Renal pelvis (tissue), 4 donors: ENCODE data around the gene ING5. TPM values are rescaled to one million over a fixed set of nuclear protein-coding genes. Genes with fewer than 3 reads are reported as not detected.
"Not testable (repeated sequence)": the region's sequence is repeated elsewhere in the genome, so short reads cannot be mapped to it uniquely, and the experiment has no call there.

Experiments
- DNase-seq: peaks from one replicate; pipeline ENCODE4 v3.0.0-alpha.2; 2013
- polyA plus RNA-seq, 3 donors: library from polyadenylated mRNA; unstranded; fragments of 120-200 nt; gene quantifications; one replicate each; pipeline ENCODE4 v1.2.1, GENCODE V29; 2013; ENCODE audit not compliant: insufficient read length in 3 of 3

Gene ING5
- polyA plus RNA-seq, 3 donors = 39.2 to 49.4 (median 49.4) TPM

DNA sequence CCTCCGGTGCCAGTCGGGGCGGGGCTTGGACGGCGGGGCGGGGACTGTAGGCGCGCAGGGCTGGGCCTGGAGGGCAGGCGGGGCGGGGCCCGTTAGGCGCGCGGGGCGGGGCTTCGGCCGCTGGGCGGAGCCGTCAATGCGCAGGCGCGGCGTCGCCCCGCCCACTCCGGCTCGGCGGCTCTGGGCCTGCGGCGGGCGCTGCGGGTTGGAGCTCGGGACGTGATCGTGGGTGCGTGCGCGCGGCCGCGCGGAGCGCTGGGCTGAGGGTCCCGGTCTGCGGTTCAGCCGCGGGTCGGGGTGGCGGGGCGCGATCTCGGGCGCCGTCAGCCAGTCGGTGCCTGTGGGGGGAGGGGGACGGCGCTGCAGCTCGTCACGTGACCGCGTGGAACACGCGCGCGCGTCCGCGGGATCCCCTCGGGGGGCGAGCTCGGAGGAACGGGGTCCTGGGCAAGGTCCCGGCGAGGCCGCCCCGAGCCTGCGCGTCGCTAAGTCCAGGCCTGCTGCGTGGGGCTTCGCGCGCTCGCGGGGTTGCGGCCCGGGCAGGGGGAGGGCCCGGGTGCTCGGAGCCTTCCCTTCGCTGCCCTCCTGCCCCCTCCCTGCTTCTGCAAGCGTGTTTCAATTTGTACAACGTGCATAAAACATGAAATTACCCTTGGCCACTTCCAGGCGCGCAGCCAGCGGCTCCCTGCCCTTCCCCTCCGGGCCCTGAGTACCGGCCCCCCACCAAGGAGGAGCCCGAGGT is 32.8 kb downstream of the ING5 start, which contains the start of gene D2HGDH:
TSS of gene D2HGDH (plus strand) at position 164 of the 742 bp plus-strand sequence. CDS start 595 bp downstream, outside the sequence.
- peak; percentile 82 for DNase-seq

DNA sequence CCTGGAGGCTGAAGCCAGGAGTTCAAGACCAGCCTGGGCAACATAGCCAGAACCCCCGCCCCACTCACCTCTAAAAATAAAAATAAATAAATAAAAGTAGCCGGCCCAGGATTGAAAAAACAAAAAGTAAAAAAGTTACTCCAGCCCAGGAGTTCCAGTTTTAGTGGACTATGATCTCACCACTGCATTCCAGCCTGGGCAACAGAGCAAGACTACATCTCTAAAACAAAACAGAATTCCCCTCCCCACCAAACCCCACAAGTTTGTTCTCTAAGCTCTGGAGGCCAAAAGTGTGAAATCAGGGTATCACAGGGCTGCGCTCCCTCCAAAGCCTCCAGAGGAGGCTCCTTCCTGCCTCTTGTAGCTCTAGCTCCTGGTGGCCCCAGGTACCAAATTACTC is 34.3 kb downstream of the ING5 start:
- no peak for DNase-seq

DNA sequence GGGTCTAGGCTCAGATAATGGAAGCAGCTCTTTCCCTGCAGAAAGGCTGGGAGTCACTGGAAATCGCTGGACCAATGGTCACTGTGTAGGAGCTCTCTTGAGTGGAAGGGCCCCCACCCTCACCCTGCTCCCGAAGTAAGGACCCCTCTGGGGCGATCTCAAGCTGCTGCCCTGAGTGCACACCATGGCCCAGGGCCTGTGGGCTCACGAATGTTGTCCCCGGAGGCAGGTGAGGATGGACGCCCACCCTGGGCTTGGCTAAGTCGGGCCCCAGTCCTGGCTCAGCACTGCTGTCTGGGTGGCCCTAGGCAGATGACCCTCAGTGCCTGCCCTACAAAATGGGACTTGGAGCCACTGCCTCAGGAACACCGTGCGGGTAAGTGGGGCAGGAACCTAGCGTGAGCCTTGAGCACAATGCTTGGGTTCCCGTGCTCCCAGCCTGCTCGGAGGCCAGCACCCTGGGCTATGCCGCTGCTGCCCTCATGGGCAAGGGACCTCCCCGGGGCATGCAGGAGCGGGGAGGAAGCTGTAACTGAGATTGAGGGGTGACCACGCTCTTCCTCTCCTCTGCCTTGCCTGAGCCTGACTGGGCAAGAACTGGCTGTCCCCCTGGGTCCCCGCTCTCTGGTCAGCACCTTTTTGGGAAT is 36.3 kb downstream of the ING5 start:
- no peak for DNase-seq

GRCh38 chr2:241739177-241739576 is 37.3 kb downstream of the ING5 start:
- no peak for DNase-seq

DNA sequence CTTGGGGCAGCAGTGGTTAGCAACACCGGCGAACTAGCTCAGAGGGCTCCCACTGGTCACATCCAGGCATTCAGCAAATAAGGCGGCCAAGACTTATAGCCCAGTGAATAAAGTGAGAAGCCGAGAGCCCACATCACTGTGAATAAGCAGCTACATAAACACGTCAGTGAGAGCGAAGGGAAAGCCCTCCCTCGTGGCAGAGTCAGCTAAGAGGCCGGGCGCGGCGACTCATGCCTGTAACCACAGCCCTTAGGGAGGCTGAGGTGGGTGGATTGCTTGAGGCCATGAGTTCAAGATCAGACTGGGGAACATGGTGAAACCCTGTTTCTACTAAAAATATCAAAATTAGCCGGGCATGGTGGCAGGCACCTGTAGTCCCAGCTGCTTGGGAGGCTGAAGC is 37.8 kb downstream of the ING5 start:
- DNase-seq = no peak

DNA sequence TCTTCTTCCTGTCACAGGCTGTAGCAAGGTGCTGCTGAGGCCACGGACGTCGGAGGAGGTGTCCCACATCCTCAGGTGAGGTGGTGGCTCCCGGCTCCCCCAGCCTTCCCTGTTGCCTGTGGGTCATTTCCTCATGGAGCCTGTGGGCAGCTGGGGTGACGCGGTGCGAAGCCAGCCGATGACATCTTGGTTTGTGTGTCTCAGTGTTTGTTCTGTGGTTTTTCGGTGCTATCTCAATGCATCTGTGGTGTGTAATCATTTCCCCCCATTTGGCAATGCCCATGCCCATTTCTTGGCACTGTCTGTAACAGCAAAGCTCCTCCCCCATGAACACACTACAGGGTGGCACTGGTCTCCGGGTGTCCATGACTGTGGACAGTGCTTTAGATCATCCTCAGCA is 39.2 kb downstream of the ING5 start:
- DNase-seq = no peak

- DNase-seq = no peak
Measured at GRCh38 chr2:241742320-241742939, 40.6 kb downstream of the ING5 start.

- not testable (repeated sequence) for DNase-seq
Measured at GRCh38 chr2:241743008-241743407, 41.2 kb downstream of the ING5 start.

DNA sequence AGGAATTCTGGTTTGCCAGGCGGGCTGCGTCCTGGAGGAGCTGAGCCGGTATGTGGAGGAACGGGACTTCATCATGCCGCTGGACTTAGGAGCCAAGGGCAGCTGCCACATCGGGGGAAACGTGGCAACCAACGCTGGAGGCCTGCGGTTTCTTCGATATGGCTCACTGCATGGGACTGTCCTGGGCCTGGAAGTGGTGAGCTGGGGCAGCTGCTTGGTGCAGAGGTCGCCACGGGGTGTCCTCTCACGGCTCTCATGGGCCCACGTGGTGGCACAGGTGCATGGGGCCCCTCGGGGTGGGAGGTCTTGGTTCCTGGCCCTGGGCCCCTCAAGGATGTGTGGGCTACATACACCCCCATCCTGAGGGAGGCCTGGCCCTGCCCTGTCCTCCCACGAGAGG is 41.8 kb downstream of the ING5 start:
- DNase-seq = no peak

GRCh38 chr2:241744028-241744754 is 42.4 kb downstream of the ING5 start:
- DNase-seq = no peak

DNA sequence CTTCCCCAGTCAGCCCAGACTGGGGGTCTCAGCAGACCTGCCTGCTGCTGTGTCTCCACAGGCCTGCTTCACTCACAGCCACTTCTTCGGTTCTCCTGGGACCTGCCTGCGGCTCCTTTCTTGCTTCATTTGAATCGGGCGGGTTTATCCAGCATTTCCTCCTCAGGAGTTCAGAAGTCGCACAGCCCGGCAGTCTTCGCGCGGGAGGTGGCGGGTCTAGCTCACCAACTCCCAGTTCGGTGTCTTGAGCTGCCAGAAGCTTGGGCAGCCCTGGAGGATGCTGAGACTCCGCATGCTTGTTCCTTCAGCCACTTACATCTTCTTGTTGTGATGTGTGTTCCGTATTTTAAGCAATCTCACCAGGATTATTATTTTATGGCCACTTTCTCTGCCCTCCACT is 43.4 kb downstream of the ING5 start:
- no peak for DNase-seq

DNA sequence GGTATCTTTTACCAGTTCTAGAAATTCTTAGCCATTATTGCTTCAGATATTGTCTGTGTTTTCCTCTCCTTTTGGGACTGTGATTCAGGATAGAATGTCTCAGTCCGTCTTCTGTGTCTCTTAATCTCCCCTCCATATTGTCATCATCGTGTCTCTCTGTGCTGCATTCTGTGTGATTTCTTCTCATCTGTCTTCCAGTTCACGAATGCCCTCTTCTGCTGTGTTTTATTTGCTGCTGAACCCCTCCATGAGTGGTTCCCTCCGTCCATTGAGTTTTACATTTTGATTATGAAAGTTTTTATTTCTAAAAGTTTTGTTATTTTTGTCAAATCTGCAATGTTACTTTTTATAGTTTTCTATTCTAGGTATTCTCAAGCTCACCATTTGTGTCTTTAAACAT is 44.2 kb downstream of the ING5 start:
- no peak for DNase-seq

GRCh38 chr2:241748468-241749256 is 46.8 kb downstream of the ING5 start:
- DNase-seq = no peak

DNA sequence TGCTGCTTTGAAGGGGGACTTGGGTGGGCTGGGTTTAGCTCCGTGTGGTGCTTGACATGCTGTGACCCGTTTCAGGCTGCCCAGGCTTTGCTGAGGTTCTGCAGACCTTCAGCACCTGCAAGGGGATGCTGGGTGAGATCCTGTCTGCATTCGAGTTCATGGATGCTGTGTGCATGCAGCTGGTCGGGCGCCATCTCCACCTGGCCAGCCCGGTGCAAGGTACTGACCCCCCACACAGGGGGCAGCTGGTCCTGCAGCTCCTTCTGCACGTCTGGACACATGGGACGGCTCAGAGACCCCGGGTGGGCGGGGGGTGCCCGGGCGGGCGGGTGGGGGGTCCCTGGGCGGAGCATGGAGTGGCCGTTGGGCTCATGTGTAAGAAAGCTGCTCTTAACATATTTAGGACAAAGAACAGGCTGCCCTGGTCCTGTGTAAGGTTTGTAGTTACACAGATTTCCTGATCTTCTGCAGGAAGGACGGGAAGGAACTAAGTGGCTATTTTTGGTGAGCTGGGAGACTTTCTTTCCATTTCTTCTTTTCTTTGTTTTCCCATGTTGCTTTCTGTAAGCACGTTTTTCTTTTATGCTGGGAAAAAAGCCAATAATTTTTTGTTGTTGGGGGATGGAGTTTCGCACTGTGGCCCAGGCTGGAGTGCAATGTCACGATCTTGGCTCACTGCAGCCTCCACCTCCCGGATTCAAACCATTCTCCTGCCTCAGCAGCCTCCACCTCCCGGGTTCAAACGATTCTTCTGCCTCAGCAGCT is 48.4 kb downstream of the ING5 start:
- DNase-seq = no peak

DNA sequence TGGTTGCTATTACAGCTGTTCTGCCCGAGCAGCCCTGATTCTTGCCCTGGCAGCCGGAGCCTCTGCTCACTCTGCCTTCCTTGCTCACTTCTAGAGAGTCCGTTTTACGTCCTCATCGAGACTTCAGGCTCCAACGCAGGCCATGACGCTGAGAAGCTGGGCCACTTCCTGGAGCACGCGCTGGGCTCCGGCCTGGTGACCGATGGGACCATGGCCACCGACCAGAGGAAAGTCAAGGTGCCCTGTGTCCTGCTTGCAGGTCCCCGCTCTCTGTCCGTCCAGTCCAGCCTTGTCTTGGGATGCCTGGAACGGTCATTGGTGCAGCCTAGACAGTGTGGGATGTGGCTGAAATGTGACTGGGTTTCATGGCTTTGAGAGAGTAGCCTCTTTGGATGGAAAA is 49.3 kb downstream of the ING5 start:
- DNase-seq = no peak

DNA sequence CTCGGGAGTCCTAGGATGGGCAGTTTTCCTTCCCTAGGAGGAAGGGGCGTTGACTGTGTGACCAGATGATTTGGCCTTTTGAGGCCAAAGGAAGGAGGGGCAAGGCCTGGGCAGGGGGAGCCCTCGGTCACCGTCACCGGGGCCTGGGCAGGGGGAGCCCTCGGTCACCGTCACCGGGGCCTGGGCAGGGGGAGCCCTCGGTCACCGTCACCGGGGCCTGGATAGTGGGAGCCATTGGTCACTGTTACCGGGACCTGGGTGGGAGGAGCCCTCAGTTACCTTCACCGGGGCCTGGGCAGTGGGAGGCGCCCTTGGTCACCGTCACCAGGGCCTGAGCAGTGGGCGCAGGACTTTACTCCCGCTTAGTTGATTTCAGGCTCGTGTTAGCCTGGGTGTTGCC is 49.9 kb downstream of the ING5 start:
- no peak for DNase-seq

DNA sequence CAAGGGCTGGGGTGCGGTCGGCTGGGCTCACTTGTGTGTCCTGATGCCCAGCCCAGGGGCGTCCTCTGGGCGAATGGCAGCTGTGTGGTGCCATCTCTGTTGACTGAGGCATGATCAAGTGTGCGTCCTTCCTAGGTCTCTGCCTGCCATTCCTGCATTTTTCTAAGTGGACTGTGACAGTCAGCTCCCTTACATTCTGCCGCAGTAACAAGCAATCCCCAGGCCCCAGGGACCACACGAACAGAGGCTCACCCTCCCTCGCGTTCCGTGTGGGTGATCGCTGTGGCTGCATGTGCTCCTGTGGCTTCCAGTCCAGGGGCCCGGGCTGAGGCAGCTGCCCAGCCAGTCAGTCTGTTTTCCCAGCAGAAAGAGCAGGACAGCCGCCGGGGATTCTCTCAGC is 50.4 kb downstream of the ING5 start:
- DNase-seq = no peak

GRCh38 chr2:241752689-241753276 is 50.9 kb downstream of the ING5 start:
- DNase-seq = no peak

DNA sequence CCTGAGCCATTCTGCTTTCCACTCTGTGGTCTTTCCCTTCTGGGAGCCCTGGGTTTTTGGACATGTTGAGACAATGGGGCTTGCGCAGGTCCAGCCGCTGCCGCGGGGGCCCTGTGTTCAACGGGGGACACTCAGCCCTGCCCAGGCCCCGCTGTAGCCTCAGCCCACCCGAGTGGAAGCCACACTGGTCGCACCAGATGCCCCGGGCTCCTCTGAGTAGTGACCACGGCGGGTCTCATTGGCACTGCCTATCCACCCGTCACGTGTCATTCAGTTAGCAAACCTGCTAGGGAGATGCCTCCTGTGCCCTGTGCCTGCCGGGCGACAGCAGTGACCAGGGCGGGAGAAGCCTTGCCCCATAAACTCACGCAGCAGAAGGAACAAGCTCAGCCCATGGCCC is 51.7 kb downstream of the ING5 start:
- DNase-seq = no peak

GRCh38 chr2:241754042-241754441 is 52.2 kb downstream of the ING5 start:
- no peak for DNase-seq
